B cell (primary cell): ENCODE data around the gene PCSK6. TPM values are rescaled to one million over a fixed set of nuclear protein-coding genes. Genes with fewer than 3 reads are reported as not detected.

Source experiments
- ATAC-seq: fragments of 200-7000 bp; cut with Tn5 transposase; one replicate; pipeline ENCODE4 v1.10.0; 2021; ENCODE audit warnings: low read depth, mild to moderate bottlenecking, moderate number of reproducible peaks, moderate library complexity
- CTCF ChIA-PET: fragments of 350-600 bp; sonication (Branson Sonifier 250); formaldehyde crosslinking; loops from one replicate; lab custom pipeline; 2021; ENCODE audit warnings: antibody characterized with exemption, inconsistent platforms; lab: Charles Lee
- POLR2A ChIA-PET: fragments of 350-600 bp; sonication (Branson Sonifier 250); formaldehyde crosslinking; loops from one replicate; lab custom pipeline; 2021; ENCODE audit warnings: antibody characterized with exemption; lab: Charles Lee
- DNase-seq: peaks from one replicate; pipeline ENCODE4 v3.0.0; 2013
- H2AFZ ChIP-seq: 2 replicates; pipeline ENCODE4 v1.6.1; 2012; ENCODE audit warnings: mild to moderate bottlenecking, low read depth, low read length; ENCODE audit not compliant: insufficient read depth, poor library complexity, severe bottlenecking
- H3K27ac ChIP-seq, 2 donors: 1 replicate in 1 of 2; 2 replicates in 1 of 2; pipeline ENCODE4 v1.5.1; 2012 to 2013; ENCODE audit warnings: low read length in 2 of 2, mild to moderate bottlenecking in 2 of 2, moderate library complexity in 1 of 2
- H3K27me3 ChIP-seq, 4 experiments: fragments of 200-600 bp in 1 of 4; sonication (generic) in 1 of 4; replicated peaks in 1 of 4; 1 replicate in 2 of 4; 2 replicates in 2 of 4; pipeline versions ENCODE4 v1.6.1 to v1.7.0; 2013 to 2016; ENCODE audit warnings: low read length in 3 of 4, mild to moderate bottlenecking in 2 of 4, mixed read lengths in 1 of 4, moderate library complexity in 1 of 4; ENCODE audit not compliant: insufficient read depth in 4 of 4, control insufficient read depth in 3 of 4; ENCODE audit errors: control extremely low read depth in 1 of 4
- H3K36me3 ChIP-seq, 2 experiments: replicated peaks in 1 of 2; 1 replicate in 1 of 2; 2 replicates in 1 of 2; pipeline versions ENCODE4 v1.6.1 to v1.7.1; 2013; ENCODE audit warnings: low read length in 1 of 2; ENCODE audit not compliant: insufficient read depth in 2 of 2, control insufficient read depth in 1 of 2; ENCODE audit errors: control extremely low read depth in 1 of 2, extremely low read depth in 1 of 2
- H3K4me1 ChIP-seq, 2 donors: fragments of 200-600 bp in 1 of 2; sonication (generic) in 1 of 2; 1 replicate in 1 of 2; 2 replicates in 1 of 2; pipeline versions ENCODE4 v1.5.1 to v1.6.1; 2013 to 2017; ENCODE audit warnings: low read length in 2 of 2; ENCODE audit not compliant: control insufficient read depth in 2 of 2, insufficient read depth in 2 of 2
- H3K4me2 ChIP-seq: replicated peaks from 2 replicates; pipeline ENCODE3; 2012; ENCODE audit warnings: mild to moderate bottlenecking, low read depth, low read length; ENCODE audit not compliant: poor library complexity, severe bottlenecking
- H3K4me3 ChIP-seq, 5 experiments: fragments of 200-600 bp in 1 of 5; sonication (generic) in 1 of 5; 1 replicate in 3 of 5; 2 replicates in 2 of 5; pipeline versions ENCODE4 v1.5.1 to v1.7.0; 2011 to 2016; ENCODE audit warnings: low read length in 4 of 5, mild to moderate bottlenecking in 4 of 5, low read depth in 2 of 5, control low read depth in 1 of 5, moderate library complexity in 1 of 5; ENCODE audit not compliant: insufficient read depth in 1 of 5; ENCODE audit errors: control extremely low read depth in 1 of 5, extremely low read depth in 1 of 5
- H3K79me2 ChIP-seq: fragments of 200-600 bp; sonication (generic); one replicate; pipeline ENCODE4 v1.6.0; 2016; ENCODE audit warnings: low read length; ENCODE audit not compliant: control insufficient read depth, insufficient read depth
- H3K9ac ChIP-seq: fragments of 200-600 bp; sonication (generic); 2 replicates; pipeline ENCODE4 v1.6.1; 2017; ENCODE audit warnings: mild to moderate bottlenecking, low read length, moderate library complexity
- H3K9me3 ChIP-seq, 3 donors: one replicate each; pipeline versions ENCODE4 v1.6.1 to v1.7.1; 2013; ENCODE audit warnings: low read length in 2 of 3; ENCODE audit not compliant: control insufficient read depth in 2 of 3, insufficient read depth in 1 of 3; ENCODE audit errors: control extremely low read depth in 1 of 3
- H4K20me1 ChIP-seq: 2 replicates; pipeline ENCODE4 v1.6.0; 2012; ENCODE audit warnings: mild to moderate bottlenecking, low read length; ENCODE audit not compliant: insufficient read depth, control insufficient read depth, poor library complexity, severe bottlenecking
- H3K27ac Mint-ChIP-seq: one replicate; pipeline ENCODE4 v1.8.0; 2021; ENCODE audit warnings: mixed read lengths
- H3K27me3 Mint-ChIP-seq: one replicate; pipeline ENCODE4 v1.8.0; 2021; ENCODE audit warnings: mixed read lengths
- H3K4me1 Mint-ChIP-seq: one replicate; pipeline ENCODE4 v1.8.0; 2021; ENCODE audit warnings: mixed read lengths
- H3K4me3 Mint-ChIP-seq: one replicate; pipeline ENCODE4 v1.8.0; 2021; ENCODE audit warnings: mixed read lengths
- H3K9me3 Mint-ChIP-seq: one replicate; pipeline ENCODE4 v1.8.0; 2022; ENCODE audit warnings: mixed read lengths; ENCODE audit not compliant: insufficient read depth
- CTCF ChIP-seq: fragments of 200-600 bp; IDR thresholded peaks from one replicate; pipeline ENCODE4 v1.8.0; 2022; ENCODE audit warnings: antibody characterized with exemption, mild to moderate bottlenecking
- EZH2 ChIP-seq: IDR thresholded peaks from 2 replicates; pipeline ENCODE4 v1.6.1; 2012; ENCODE audit warnings: borderline replicate concordance, low read depth, mild to moderate bottlenecking, moderate library complexity, low read length; ENCODE audit not compliant: insufficient read depth, poor library complexity, severe bottlenecking
- WGBS: methylation state at CpG from one replicate; pipeline ENCODE4 v1.1.5; 2013; ENCODE audit warnings: missing lambda C conversion rate; ENCODE audit not compliant: insufficient coverage; 5-methylcytosine and 5-hydroxymethylcytosine counted together
- intact Hi-C: fragments of 100-400 bp; cut with micrococcal nuclease; formaldehyde crosslinking; loops from one replicate; pipeline ENCODE4 v1.10.0; 2022
- polyA plus RNA-seq: library from polyadenylated mRNA; depleted of rRNA; stranded (reverse); fragments of >200 nt; gene quantifications from 2 replicates; pipeline ENCODE4 v1.2.3, GENCODE V29; 2012
- total RNA-seq, 2 donors: library from RNA; stranded (reverse); fragments of 120-200 nt in 1 of 2; gene quantifications; 1 replicate in 1 of 2; 2 replicates in 1 of 2; pipeline versions ENCODE4 v1.2.3 to v1.2.4, GENCODE V29; 2013 to 2022

The PCSK6 gene
- total and polyA plus RNA-seq, 2 donors (not counting 1 experiment from before 2014, with no cell fraction given) = 0.66 to 1.6 TPM

GRCh38 chr15:101387574-101387973, 101.9 kb downstream of the PCSK6 start:
- ATAC-seq (no peak), DNase-seq (no peak)
- Histone ChIP-seq H3K27me3 (no peaks in the 10 kb centered on the region), H3K4me3 (no peak overlapping the region), H3K36me3 (no peaks in the 10 kb centered on the region), H3K79me2 (no peaks in the 10 kb centered on the region), H2AFZ (no peak overlapping the region), H4K20me1 (no peaks in the 10 kb centered on the region), H3K9ac (no peak overlapping the region), H3K9me3 (no peaks in the 10 kb centered on the region), H3K27ac (no peak overlapping the region), H3K4me2 (no peak overlapping the region), H3K4me1 (peaks cover 12 to 17% of the 10 kb centered on the region in 2 donors)
- H3K9me3 Mint-ChIP-seq = no peaks in the 10 kb centered on the region
- no peaks in the 10 kb centered on the region for H3K27me3 Mint-ChIP-seq
- TF ChIP-seq EZH2 (no peak), CTCF (no peak)
- CTCF ChIA-PET = no interaction called here
- intact Hi-C loops = no loop called here
- WGBS = 63% methylated on average over 8 of the region's 9 CpGs
- no peak overlapping the region for H3K27ac Mint-ChIP-seq
- no peak overlapping the region for H3K4me3 Mint-ChIP-seq
- POLR2A ChIA-PET = no interaction called here
- H3K4me1 Mint-ChIP-seq = peaks cover 27% of the 10 kb centered on the region

DNA sequence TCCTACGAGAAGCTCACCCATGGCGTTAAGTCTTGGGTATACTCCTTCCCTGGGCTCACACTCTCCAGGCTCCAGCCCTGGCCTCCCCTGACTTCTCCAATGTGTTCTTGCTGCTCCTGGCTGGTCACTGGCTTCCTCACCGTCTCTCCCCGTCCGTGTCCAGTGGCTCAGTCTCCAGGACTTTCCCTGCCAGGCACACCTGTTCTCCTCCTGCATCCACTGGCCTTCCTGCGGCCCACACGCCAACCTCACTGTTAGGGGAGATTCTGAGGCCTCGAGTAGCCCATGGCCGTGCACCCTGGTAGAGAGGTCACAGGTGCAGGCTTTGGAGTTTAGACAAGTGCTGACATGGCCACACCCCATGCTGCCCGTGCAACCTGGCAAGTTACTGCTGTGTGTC, 102.5 kb downstream of the PCSK6 start:
- ChIA-PET CTCF (no interaction called here), POLR2A (no interaction called here)
- no peak for TF ChIP-seq EZH2
- TF ChIP-seq CTCF = no peak
- Histone ChIP-seq H3K9ac (no peak overlapping the region), H4K20me1 (no peaks in the 10 kb centered on the region), H3K79me2 (no peaks in the 10 kb centered on the region), H3K4me1 (peaks cover 6 to 11% of the 10 kb centered on the region in 2 donors), H3K27me3 (no peaks in the 10 kb centered on the region), H3K36me3 (no peaks in the 10 kb centered on the region), H2AFZ (no peak overlapping the region), H3K4me3 (no peak overlapping the region), H3K9me3 (no peaks in the 10 kb centered on the region), H3K4me2 (no peak overlapping the region), H3K27ac (no peak overlapping the region)
- ATAC-seq (no peak), DNase-seq (no peak)
- Mint-ChIP-seq H3K27ac (no peak overlapping the region), H3K4me1 (peaks cover 23% of the 10 kb centered on the region), H3K4me3 (no peak overlapping the region), H3K9me3 (no peaks in the 10 kb centered on the region), H3K27me3 (no peaks in the 10 kb centered on the region)
- intact Hi-C loops = no loop called here
- 99% methylated on average over 7 of the region's 10 CpGs for WGBS
